Activated CD8-positive, alpha-beta memory T cell treated with anti-CD3 and anti-CD28 coated beads for 48 hours (primary cell): ENCODE results near the gene CD300LF.

Source experiments
- DNase-seq, 3 experiments: peaks; one replicate each; pipeline ENCODE4 v3.0.0-alpha.2; 2020; ENCODE audit warnings: low read depth in 2 of 3, low spot score in 2 of 3

Gene CD300LF

GRCh38 chr17:74730491-74731346 is 18.0 kb upstream of the CD300LF start:
- DNase-seq: no peak

- no peak for DNase-seq
These were observed 17.1 kb upstream of the CD300LF start for GRCh38 chr17:74729866-74730265.

- DNase-seq: no peak
These were observed 16.6 kb upstream of the CD300LF start for GRCh38 chr17:74729368-74729767.

GRCh38 chr17:74728702-74729075 is 16.0 kb upstream of the CD300LF start:
- no peak for DNase-seq

GRCh38 chr17:74728033-74728701 is 15.4 kb upstream of the CD300LF start:
- DNase-seq: no peak

- DNase-seq: no peak
These were observed 12.4 kb upstream of the CD300LF start for GRCh38 chr17:74725111-74725510.

GRCh38 chr17:74723891-74724290 is 11.2 kb upstream of the CD300LF start:
- DNase-seq: no peak

- no peak for DNase-seq
These were observed 10.1 kb upstream of the CD300LF start for GRCh38 chr17:74722782-74723181.

- DNase-seq: no peak
These were observed 7.8 kb upstream of the CD300LF start for GRCh38 chr17:74720506-74720905.

- no peak for DNase-seq
These were observed 2.4 kb upstream of the CD300LF start for GRCh38 chr17:74715144-74715543.

GRCh38 chr17:74713171-74713755 is 540 bp upstream of the CD300LF start:
- no peak for DNase-seq

GRCh38 chr17:74712301-74712700 is 422 bp downstream of the CD300LF start:
- DNase-seq: no peak

- DNase-seq: no peak
These were observed 1.5 kb downstream of the CD300LF start for GRCh38 chr17:74711058-74711824.

- DNase-seq: no peak
These were observed 8.2 kb downstream of the CD300LF start for GRCh38 chr17:74704544-74704943.

- no peak for DNase-seq
These were observed 9.4 kb downstream of the CD300LF start for GRCh38 chr17:74703311-74703710.

GRCh38 chr17:74702116-74702871 is 10.4 kb downstream of the CD300LF start:
- DNase-seq: no peak

GRCh38 chr17:74699236-74699635 is 13.5 kb downstream of the CD300LF start:
- no peak for DNase-seq

- no peak for DNase-seq
These were observed 14.7 kb downstream of the CD300LF start for GRCh38 chr17:74698069-74698468.

GRCh38 chr17:74697515-74697914 is 15.2 kb downstream of the CD300LF start:
- DNase-seq: no peak

GRCh38 chr17:74695629-74696028 is 17.1 kb downstream of the CD300LF start:
- no peak for DNase-seq

- DNase-seq: no peak
These were observed 18.6 kb downstream of the CD300LF start for GRCh38 chr17:74694081-74694480.
